GM19452 (cell line): Measurements from ENCODE around the gene GTF2A2.
"Not testable (repeated sequence)": the region's sequence is repeated elsewhere in the genome, so short reads cannot be mapped to it uniquely, and the experiment has no call there.

Experiments
- ATAC-seq: cut with Tn5 transposase; IDR thresholded peaks from one replicate; pipeline ENCODE4 v1.9.1; 2021; ENCODE audit not compliant: unreplicated experiment

The GTF2A2 gene

GRCh38 chr15:59656897-59657634 lies at the start of gene GTF2A2:
GTF2A2 (minus strand) TSS chr15:59657515; CDS start chr15:59652277, 5,238 bp downstream.
- peak; percentile 98 for ATAC-seq

- no peak for ATAC-seq
Observed at GRCh38 chr15:59703979-59704796, 46.9 kb upstream of the GTF2A2 start.

- ATAC-seq = no peak
Observed at GRCh38 chr15:59702351-59702750, 45.0 kb upstream of the GTF2A2 start.

GRCh38 chr15:59701880-59702279 lies 44.6 kb upstream of the GTF2A2 start:
- ATAC-seq = no peak

- no peak for ATAC-seq
Observed at GRCh38 chr15:59699810-59700431, 42.6 kb upstream of the GTF2A2 start.

GRCh38 chr15:59698065-59698464 lies 40.8 kb upstream of the GTF2A2 start:
- ATAC-seq = not testable (repeated sequence)

- ATAC-seq = no peak
Observed at GRCh38 chr15:59696332-59696731, 39.0 kb upstream of the GTF2A2 start.

- ATAC-seq = no peak
Observed at GRCh38 chr15:59694779-59695178, 37.5 kb upstream of the GTF2A2 start.

GRCh38 chr15:59691194-59691805 lies 34.0 kb upstream of the GTF2A2 start:
- ATAC-seq = no peak

GRCh38 chr15:59689626-59690236 lies 32.4 kb upstream of the GTF2A2 start:
- no peak for ATAC-seq

- peak; percentile 86 for ATAC-seq
Observed at GRCh38 chr15:59688782-59689625, 31.7 kb upstream of the GTF2A2 start, which contains the start of gene BNIP2. BNIP2 (minus strand) TSS chr15:59689320; CDS start chr15:59682457, 6,863 bp downstream.

- no peak for ATAC-seq
Observed at GRCh38 chr15:59688423-59688781, 31.1 kb upstream of the GTF2A2 start.

GRCh38 chr15:59687836-59688235 lies 30.5 kb upstream of the GTF2A2 start:
- ATAC-seq = no peak

- ATAC-seq = no peak
Observed at GRCh38 chr15:59686389-59686788, 29.1 kb upstream of the GTF2A2 start.

- no peak for ATAC-seq
Observed at GRCh38 chr15:59685737-59686297, 28.5 kb upstream of the GTF2A2 start.

- no peak for ATAC-seq
Observed at GRCh38 chr15:59680870-59681269, 23.6 kb upstream of the GTF2A2 start.

- no peak for ATAC-seq
Observed at GRCh38 chr15:59680346-59680745, 23.0 kb upstream of the GTF2A2 start.

- ATAC-seq = no peak
Observed at GRCh38 chr15:59678620-59679019, 21.3 kb upstream of the GTF2A2 start.

- ATAC-seq = no peak
Observed at GRCh38 chr15:59678172-59678571, 20.9 kb upstream of the GTF2A2 start.

- ATAC-seq = no peak
Observed at GRCh38 chr15:59676565-59676964, 19.2 kb upstream of the GTF2A2 start.
